Neural cell (in vitro differentiated cells): Measurements from ENCODE around the gene ZNF735.

ENCODE experiments used
- EP300 ChIP-seq: fragments of 450-650 bp; conservative IDR thresholded peaks from 2 replicates; pipeline ENCODE4 v1.6.1; 2014; ENCODE audit warnings: antibody characterized with exemption, mild to moderate bottlenecking, moderate library complexity; ENCODE audit not compliant: poor library complexity, severe bottlenecking
- EZH2 ChIP-seq: fragments of 200-600, 300-800 bp; shearing (Covaris generic), sonication (generic); IDR thresholded peaks from 2 replicates; pipeline ENCODE4 v1.6.1; 2014; ENCODE audit warnings: antibody characterized with exemption, low read length, borderline replicate concordance, mild to moderate bottlenecking; ENCODE audit not compliant: insufficient read depth, poor library complexity, severe bottlenecking
- MXI1 ChIP-seq: fragments of 450-650 bp; conservative IDR thresholded peaks from 2 replicates; pipeline ENCODE4 v1.6.1; 2014; ENCODE audit warnings: antibody characterized with exemption, mild to moderate bottlenecking; ENCODE audit not compliant: poor library complexity, severe bottlenecking
- POLR2AphosphoS5 ChIP-seq: IDR thresholded peaks from 2 replicates; pipeline ENCODE4 v1.6.1; 2012
- RAD21 ChIP-seq: fragments of 450-650 bp; conservative IDR thresholded peaks from 2 replicates; pipeline ENCODE4 v1.6.1; 2014; ENCODE audit warnings: antibody characterized with exemption, mild to moderate bottlenecking, moderate library complexity
- SMC3 ChIP-seq: fragments of 450-650 bp; conservative IDR thresholded peaks from 2 replicates; pipeline ENCODE4 v1.6.1; 2014; ENCODE audit warnings: antibody characterized with exemption, mild to moderate bottlenecking, moderate library complexity; ENCODE audit not compliant: poor library complexity
- TAF1 ChIP-seq: IDR thresholded peaks from 2 replicates; pipeline ENCODE4 v1.6.1; 2012; ENCODE audit warnings: low read depth
- TF ChIP-seq, protein P1 (sequence below): fragments of 450-650 bp; IDR thresholded peaks from 2 replicates; pipeline ENCODE4 v1.5.1; 2014; ENCODE audit warnings: antibody characterized with exemption, mild to moderate bottlenecking, moderate library complexity; ENCODE audit not compliant: poor library complexity, severe bottlenecking
- TF ChIP-seq, protein P2 (sequence below): IDR thresholded peaks from 2 replicates; pipeline ENCODE4 v1.6.1; 2012; ENCODE audit warnings: borderline replicate concordance

DNA sequence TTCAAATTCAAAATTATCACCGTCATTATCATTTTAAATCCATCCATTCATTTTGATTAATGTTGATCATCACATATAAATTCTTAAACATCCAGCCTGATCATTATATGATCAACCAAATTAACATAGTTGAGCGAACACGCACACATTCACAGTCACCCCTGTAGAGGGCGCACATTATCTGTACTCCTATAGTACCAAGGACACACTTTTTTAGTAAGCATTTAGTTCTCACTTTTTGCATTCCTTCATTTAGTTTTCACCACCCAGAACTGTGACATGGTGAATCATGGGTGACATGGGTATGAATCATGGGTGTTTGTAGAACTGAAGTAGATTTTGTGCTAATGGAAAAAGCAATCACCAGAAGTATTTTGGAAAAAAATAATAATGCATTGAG is 26.0 kb upstream of the ZNF735 start:
- no peak for TF ChIP-seq POLR2AphosphoS5
- TF ChIP-seq, protein P1, sequence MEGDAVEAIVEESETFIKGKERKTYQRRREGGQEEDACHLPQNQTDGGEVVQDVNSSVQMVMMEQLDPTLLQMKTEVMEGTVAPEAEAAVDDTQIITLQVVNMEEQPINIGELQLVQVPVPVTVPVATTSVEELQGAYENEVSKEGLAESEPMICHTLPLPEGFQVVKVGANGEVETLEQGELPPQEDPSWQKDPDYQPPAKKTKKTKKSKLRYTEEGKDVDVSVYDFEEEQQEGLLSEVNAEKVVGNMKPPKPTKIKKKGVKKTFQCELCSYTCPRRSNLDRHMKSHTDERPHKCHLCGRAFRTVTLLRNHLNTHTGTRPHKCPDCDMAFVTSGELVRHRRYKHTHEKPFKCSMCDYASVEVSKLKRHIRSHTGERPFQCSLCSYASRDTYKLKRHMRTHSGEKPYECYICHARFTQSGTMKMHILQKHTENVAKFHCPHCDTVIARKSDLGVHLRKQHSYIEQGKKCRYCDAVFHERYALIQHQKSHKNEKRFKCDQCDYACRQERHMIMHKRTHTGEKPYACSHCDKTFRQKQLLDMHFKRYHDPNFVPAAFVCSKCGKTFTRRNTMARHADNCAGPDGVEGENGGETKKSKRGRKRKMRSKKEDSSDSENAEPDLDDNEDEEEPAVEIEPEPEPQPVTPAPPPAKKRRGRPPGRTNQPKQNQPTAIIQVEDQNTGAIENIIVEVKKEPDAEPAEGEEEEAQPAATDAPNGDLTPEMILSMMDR, result no peak
- TF ChIP-seq TAF1, result no peak
- TF ChIP-seq EZH2, result no peak
- no peak for TF ChIP-seq EP300
- TF ChIP-seq MXI1, result no peak
- TF ChIP-seq SMC3, result no peak
- no peak for TF ChIP-seq RAD21
- TF ChIP-seq, protein P2, sequence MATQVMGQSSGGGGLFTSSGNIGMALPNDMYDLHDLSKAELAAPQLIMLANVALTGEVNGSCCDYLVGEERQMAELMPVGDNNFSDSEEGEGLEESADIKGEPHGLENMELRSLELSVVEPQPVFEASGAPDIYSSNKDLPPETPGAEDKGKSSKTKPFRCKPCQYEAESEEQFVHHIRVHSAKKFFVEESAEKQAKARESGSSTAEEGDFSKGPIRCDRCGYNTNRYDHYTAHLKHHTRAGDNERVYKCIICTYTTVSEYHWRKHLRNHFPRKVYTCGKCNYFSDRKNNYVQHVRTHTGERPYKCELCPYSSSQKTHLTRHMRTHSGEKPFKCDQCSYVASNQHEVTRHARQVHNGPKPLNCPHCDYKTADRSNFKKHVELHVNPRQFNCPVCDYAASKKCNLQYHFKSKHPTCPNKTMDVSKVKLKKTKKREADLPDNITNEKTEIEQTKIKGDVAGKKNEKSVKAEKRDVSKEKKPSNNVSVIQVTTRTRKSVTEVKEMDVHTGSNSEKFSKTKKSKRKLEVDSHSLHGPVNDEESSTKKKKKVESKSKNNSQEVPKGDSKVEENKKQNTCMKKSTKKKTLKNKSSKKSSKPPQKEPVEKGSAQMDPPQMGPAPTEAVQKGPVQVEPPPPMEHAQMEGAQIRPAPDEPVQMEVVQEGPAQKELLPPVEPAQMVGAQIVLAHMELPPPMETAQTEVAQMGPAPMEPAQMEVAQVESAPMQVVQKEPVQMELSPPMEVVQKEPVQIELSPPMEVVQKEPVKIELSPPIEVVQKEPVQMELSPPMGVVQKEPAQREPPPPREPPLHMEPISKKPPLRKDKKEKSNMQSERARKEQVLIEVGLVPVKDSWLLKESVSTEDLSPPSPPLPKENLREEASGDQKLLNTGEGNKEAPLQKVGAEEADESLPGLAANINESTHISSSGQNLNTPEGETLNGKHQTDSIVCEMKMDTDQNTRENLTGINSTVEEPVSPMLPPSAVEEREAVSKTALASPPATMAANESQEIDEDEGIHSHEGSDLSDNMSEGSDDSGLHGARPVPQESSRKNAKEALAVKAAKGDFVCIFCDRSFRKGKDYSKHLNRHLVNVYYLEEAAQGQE, result no peak
